GM18519 (cell line): ENCODE results near the gene TPRG1L.

Source experiments
- ATAC-seq: cut with Tn5 transposase; IDR thresholded peaks from one replicate; pipeline ENCODE4 v1.9.1; 2021; ENCODE audit warnings: mild to moderate bottlenecking, moderate library complexity; ENCODE audit not compliant: unreplicated experiment, low FRiP score

TPRG1L gene

GRCh38 chr1:3659093-3659492 is 34.3 kb downstream of the TPRG1L start:
- no peak for ATAC-seq

GRCh38 chr1:3660704-3661103 is 35.9 kb downstream of the TPRG1L start:
- ATAC-seq: no peak

DNA sequence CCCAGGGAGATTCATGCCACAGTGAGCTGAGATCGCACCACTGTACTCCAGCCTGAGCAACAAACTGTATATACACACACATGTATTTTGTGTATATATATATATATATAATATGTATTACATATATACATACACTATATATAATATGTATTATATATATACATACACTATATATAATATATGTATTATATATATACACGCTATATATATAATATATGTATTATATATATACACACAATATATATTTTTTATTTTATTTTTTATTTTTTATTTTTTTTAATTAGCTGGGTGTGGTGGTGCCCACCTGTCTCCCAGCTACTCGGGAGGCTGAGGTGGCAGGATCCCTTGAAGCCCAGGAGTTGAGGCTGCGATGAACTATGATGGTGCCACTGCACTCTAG is 36.8 kb downstream of the TPRG1L start:
- ATAC-seq: no peak

- ATAC-seq: no peak
Measured at GRCh38 chr1:3662080-3662671, 37.4 kb downstream of the TPRG1L start.

GRCh38 chr1:3663999-3664699 is 39.3 kb downstream of the TPRG1L start:
- no peak for ATAC-seq

DNA sequence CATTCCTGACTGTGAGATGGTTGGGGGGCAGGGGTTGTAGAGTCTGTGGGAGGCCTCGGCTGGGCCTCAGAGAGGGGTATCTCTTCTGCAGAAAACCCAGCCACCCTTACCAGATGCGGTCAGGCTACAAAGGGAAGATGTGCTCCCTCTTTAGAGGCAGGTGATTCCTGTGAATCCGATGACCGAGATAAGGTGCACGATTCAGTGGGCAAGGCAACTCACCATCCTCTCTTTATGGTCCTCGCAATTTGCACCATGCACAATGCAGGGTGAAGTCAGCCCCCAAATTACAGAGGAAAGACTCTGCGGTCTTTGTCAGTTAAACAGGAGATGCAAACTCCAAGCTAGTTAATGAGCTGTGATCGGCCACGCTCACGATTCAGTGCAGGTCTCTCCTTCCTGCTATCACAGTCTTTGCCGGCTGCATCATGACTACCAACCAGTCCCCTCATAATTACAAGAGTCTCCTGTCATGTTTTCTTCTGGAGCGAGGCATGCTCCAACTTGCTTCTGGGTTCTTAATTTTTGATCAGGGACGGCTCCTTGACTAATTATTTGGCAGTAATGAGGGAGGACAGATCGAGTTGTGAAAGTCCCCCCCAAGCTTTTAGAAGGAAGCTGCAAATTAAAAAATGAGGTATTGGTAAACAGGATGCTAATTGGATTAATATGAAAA is 40.0 kb downstream of the TPRG1L start:
- ATAC-seq: no peak

DNA sequence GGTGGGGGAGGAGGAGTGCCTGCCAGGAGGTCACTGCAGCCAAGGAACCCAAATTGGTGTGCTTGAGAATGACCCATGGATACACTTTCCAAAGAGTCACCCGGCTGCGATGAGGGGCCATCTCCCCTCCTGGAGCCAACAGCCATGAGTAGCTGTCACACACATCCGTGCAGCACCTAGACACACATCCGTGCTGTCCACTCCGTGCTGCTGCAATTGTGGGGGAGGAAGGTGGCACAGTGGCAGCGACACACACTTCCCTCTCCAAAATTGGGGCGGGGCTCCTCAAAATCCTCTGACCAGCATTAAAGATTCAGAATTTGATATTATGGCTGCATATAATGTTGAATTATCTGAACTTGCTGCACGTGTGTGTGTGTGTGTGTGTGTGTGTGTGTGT is 43.3 kb downstream of the TPRG1L start:
- ATAC-seq: no peak

DNA sequence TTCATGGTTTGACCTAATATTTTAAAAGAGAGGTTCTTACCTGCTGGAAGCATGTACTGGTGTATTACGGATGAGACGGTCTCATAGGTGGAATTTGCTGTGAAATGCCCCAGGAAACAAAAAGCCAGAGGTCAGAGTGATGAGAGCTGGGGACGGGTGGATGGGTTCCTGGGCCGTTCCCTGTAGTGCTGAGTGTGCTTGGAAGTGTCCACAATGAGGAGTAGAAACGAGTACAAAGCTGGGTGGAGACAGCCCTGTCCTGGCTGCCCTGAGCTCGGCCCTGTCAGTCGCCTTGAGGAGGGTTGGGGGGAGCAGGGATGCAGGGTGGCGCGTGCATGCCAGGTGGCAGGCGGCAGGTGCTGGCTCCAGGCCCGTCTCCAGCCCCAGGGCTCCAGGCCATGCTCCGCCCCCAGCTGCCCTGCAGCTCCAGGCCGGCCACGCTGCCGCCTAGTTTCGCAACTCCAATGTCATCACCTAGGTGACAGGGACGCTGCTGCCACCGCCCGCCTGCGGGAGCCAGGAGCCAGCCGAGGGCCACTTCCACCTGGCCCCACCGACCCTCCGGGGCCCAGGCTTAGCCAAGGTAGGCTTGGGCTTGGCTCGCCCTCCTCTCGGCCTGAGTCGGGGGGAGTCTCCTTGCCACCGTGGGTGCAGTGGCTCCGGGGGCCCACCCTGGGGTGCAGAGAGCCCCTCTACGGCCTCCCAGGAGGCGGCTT is 43.9 kb downstream of the TPRG1L start:
- ATAC-seq: no peak

GRCh38 chr1:3669421-3669821 is 44.6 kb downstream of the TPRG1L start:
- no peak for ATAC-seq

- no peak for ATAC-seq
Measured at GRCh38 chr1:3669971-3670431, 45.2 kb downstream of the TPRG1L start.

GRCh38 chr1:3670823-3671265 is 46.0 kb downstream of the TPRG1L start:
- no peak for ATAC-seq

GRCh38 chr1:3671371-3672180 is 46.8 kb downstream of the TPRG1L start:
- no peak for ATAC-seq

DNA sequence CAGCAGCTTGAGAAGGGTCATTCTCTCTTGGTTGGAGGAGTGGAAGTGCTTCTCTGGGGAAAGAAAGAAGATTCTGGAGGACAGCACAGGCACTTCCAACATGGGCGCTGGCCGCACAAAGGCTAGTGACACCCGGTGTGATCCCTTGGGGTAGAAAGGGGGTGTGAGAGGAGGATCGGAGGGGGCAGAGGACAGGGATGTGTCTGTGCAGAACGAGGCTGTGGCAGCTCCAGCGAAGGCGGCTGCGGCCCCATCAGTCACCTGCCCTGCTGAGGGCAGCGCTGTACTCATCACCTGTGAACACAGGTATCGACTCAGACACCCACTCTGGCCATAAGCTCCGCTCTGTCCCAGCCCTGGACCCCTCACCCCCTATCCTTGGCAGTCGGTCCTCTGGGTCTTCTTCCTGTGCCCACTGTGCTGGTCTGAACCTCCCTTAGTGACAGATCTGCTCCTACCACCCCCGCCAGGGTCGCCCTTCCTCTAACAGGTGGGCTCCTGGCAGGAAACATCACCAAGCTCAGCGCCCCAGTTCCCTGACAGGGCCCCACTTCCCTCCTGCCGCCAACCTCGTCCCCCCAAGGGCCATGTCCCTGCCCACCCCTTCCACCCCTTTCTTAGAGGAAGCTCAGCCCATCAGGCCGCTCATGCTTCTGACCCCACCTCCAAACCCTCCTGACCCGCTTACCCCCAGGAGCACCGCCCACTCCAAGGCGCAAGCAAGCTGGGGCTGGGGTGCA is 47.6 kb downstream of the TPRG1L start:
- ATAC-seq: no peak

GRCh38 chr1:3672971-3673361 is 48.2 kb downstream of the TPRG1L start:
- ATAC-seq: no peak

DNA sequence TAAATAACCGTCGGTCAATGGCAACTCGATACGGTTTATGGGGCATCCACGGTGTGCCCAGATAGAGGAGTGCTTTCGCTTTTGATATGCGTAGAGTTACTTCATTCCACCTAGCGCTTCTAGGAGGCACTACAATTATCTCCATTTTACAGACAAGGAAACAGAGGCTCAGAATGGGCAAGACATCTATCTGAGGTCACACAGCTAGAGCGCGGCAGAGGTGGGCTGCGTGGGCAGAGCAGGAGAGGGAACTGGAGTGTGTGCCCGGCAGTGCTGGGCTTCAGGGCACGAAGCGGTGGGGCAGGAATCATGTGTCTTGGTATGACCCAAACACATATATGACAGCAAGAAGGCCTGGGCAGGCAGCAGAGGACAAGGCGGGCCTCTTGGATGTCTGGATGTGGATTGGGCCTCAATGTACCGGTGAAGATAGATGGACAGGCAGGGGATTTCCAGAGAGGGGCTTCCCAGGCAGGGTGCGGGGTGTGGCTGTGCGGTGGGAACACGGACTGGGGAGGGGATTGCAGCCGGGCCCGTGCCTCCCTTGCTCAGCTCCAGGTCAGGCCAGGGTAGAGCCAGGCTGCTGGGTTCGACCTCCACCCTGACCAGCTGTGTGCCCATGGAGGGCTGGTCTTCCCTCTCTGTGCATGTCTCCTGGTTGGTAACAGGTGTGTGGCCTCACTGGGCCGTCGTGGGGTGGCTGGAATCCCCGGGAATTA is 48.7 kb downstream of the TPRG1L start:
- ATAC-seq: no peak

- no peak for ATAC-seq
Measured at GRCh38 chr1:3674100-3675094, 49.6 kb downstream of the TPRG1L start.

DNA sequence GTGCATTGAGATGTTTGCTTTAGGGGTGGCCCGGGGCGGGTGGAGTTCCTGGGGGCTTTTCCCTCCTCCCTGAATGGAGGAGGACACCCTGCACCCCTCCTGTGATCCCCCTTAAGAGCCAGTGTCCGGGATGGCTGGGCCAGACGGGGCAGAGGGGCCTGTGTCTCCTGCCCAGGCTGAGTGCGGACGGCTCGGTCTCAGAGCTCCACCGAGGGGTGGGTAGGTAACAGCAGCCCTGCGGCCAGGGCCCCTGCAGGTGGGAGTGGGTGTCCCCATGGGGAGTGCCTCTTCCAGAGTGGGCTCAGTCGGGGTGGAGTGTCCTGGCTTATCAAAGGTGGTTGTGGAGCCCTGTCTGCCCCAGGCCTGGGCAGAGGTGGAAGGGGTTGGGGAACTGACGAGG is 50.6 kb downstream of the TPRG1L start:
- ATAC-seq: no peak
